K562 (cell line): ENCODE measurements around the gene TANC1. TPM values are rescaled to one million over a fixed set of nuclear protein-coding genes. Genes with fewer than 3 reads are reported as not detected.

Experiments
- ATAC-seq: fragments of 200-7000 bp; cut with Tn5 transposase; 3 replicates; pipeline ENCODE4 v1.9.1; 2020; ENCODE audit warnings: moderate library complexity
- BruUV-seq: library from RNA; stranded (reverse); fragments of 400-500 nt; replicated peaks from 2 replicates; lab custom pipeline; 2021; lab: Mats Ljungman, UMichigan
- CTCF ChIA-PET: fragments of 300-600 bp; formaldehyde crosslinking; extraction: SDS; loops from one replicate; lab custom pipeline; 2021; ENCODE audit warnings: low intra/inter-chr PET ratio; lab: Yijun Ruan, JAX
- POLR2A ChIA-PET: fragments of 300-600, 350-650 bp; sonication (Branson Sonifier 250); formaldehyde crosslinking; extraction: SDS; loops from one replicate; lab custom pipeline; 2021; ENCODE audit warnings: antibody characterized with exemption, inconsistent platforms; lab: Yijun Ruan, JAX
- DNase-seq, 4 experiments: peaks; one replicate each; pipeline versions ENCODE4 v3.0.0 to v3.0.0-alpha.2; 2011 to 2018; ENCODE audit warnings: low spot score in 3 of 4, mixed read lengths in 3 of 4; ENCODE audit errors: extremely low read depth in 1 of 4
- FAIRE-seq: peaks from 2 replicates; lab custom pipeline; 2011; peaks lifted over from hg19 to GRCh38; lab: Jason Lieb, UNC
- H2AFZ ChIP-seq: 2 replicates; pipeline ENCODE4 v1.6.0; 2011; ENCODE audit warnings: low read depth, low read length, control low read depth, inconsistent platforms
- H3K27ac ChIP-seq: fragments of 200-600 bp; 3 replicates; pipeline ENCODE4 v1.8.0; 2011; ENCODE audit warnings: low read depth, mild to moderate bottlenecking, control low read depth, inconsistent platforms, low read length, moderate library complexity, mixed read lengths; ENCODE audit errors: extremely low read depth
- H3K27me3 ChIP-seq, 2 experiments: fragments of 300-600 bp in 1 of 2; 2 replicates in 1 of 2; 3 replicates in 1 of 2; pipeline versions ENCODE4 v1.6.0 to v1.8.0; 2011; ENCODE audit warnings: inconsistent platforms in 2 of 2, low read length in 2 of 2, mild to moderate bottlenecking in 1 of 2, mixed read lengths in 1 of 2, moderate library complexity in 1 of 2; ENCODE audit not compliant: control insufficient read depth in 2 of 2, insufficient read depth in 2 of 2
- H3K36me3 ChIP-seq: fragments of 300-600 bp; 3 replicates; pipeline ENCODE4 v1.8.0; 2011; ENCODE audit warnings: mild to moderate bottlenecking, low read length, inconsistent platforms; ENCODE audit not compliant: control insufficient read depth, insufficient read depth
- H3K4me1 ChIP-seq, 2 experiments: fragments of 200-600 bp in 1 of 2; replicated peaks in 1 of 2; 2 replicates in 1 of 2; 3 replicates in 1 of 2; pipeline versions ENCODE4 v1.5.1 to v1.8.0; 2011; ENCODE audit warnings: inconsistent platforms in 2 of 2, low read length in 2 of 2, mild to moderate bottlenecking in 1 of 2, mixed read lengths in 1 of 2, moderate library complexity in 1 of 2; ENCODE audit not compliant: control insufficient read depth in 2 of 2, insufficient read depth in 2 of 2
- H3K4me2 ChIP-seq: 2 replicates; pipeline ENCODE4 v1.6.1; 2011; ENCODE audit warnings: low read length, control low read depth, inconsistent platforms, mixed read lengths; ENCODE audit not compliant: insufficient read depth
- H3K4me3 ChIP-seq: fragments of 200-600 bp; sonication (generic), shearing (Covaris generic); 2 replicates; pipeline ENCODE4 v1.5.1; 2016; ENCODE audit warnings: control low read depth, inconsistent platforms
- H3K79me2 ChIP-seq: fragments of 200-600 bp; 3 replicates; pipeline ENCODE4 v1.8.0; 2011; ENCODE audit warnings: low read length, inconsistent platforms; ENCODE audit not compliant: control insufficient read depth, insufficient read depth
- H3K9ac ChIP-seq, 2 experiments: 2 replicates each; pipeline versions ENCODE4 v1.6.0 to v1.6.1; 2011; ENCODE audit warnings: low read depth in 2 of 2, low read length in 2 of 2, control low read depth in 1 of 2, inconsistent platforms in 1 of 2, mild to moderate bottlenecking in 1 of 2, mixed read lengths in 1 of 2; ENCODE audit not compliant: insufficient read depth in 1 of 2
- H3K9me1 ChIP-seq: one replicate; pipeline ENCODE4 v1.6.0; 2011; ENCODE audit warnings: inconsistent platforms, mild to moderate bottlenecking, low read length, moderate library complexity; ENCODE audit not compliant: control insufficient read depth, insufficient read depth
- H3K9me3 ChIP-seq: replicated peaks from 2 replicates; pipeline ENCODE4 v1.5.1; 2011; ENCODE audit warnings: low read depth, low read length, inconsistent platforms; ENCODE audit not compliant: control insufficient read depth, insufficient read depth
- H4K20me1 ChIP-seq: replicated peaks from 2 replicates; pipeline ENCODE4 v1.6.1; 2011; ENCODE audit warnings: low read length, inconsistent platforms, mixed read lengths; ENCODE audit not compliant: control insufficient read depth, insufficient read depth
- AFF1 ChIP-seq, 2 experiments: fragments of 450-650 bp; IDR thresholded peaks; 2 replicates each; pipeline ENCODE4 v1.6.1; 2018; ENCODE audit warnings: mild to moderate bottlenecking in 2 of 2, low read depth in 1 of 2; ENCODE audit not compliant: partially characterized antibody in 2 of 2
- BCL6 ChIP-seq: fragments of 250-450 bp; sonication (Bioruptor Pico); IDR thresholded peaks from 2 replicates; pipeline ENCODE4 v1.4.0; 2020
- BRF1 ChIP-seq: IDR thresholded peaks from 3 replicates; pipeline ENCODE4 v1.6.1; 2011; ENCODE audit warnings: borderline replicate concordance, mild to moderate bottlenecking; ENCODE audit not compliant: insufficient read length; ENCODE audit errors: extremely low read depth
- HDGF ChIP-seq: fragments of 450-650 bp; IDR thresholded peaks from 2 replicates; pipeline ENCODE4 v1.6.1; 2016
- MTA3 ChIP-seq: fragments of 450-650 bp; formaldehyde crosslinking; IDR thresholded peaks from 2 replicates; pipeline ENCODE4 v1.6.1; 2017; ENCODE audit warnings: mild to moderate bottlenecking, borderline replicate concordance
- NONO ChIP-seq, 2 experiments: fragments of 200-400 bp in 1 of 2; fragments of 450-650 bp in 1 of 2; formaldehyde crosslinking in 1 of 2; IDR thresholded peaks; 2 replicates each; pipeline ENCODE4 v1.6.1; 2017; ENCODE audit warnings: low read depth in 2 of 2, mild to moderate bottlenecking in 2 of 2, moderate library complexity in 2 of 2, low read length in 1 of 2
- NR2C1 ChIP-seq, 2 experiments: fragments of 450-650 bp; IDR thresholded peaks; 2 replicates each; pipeline ENCODE4 v1.6.1; 2017; ENCODE audit warnings: mild to moderate bottlenecking in 2 of 2, antibody characterized with exemption in 1 of 2, inconsistent platforms in 1 of 2, missing compliant biosample characterization in 1 of 2, missing genetic modification characterization in 1 of 2
- PREB ChIP-seq: sonication (generic); formaldehyde crosslinking; IDR thresholded peaks from 2 replicates; pipeline ENCODE4 v1.8.1; 2023; ENCODE audit warnings: mild to moderate bottlenecking, missing genetic modification reagents
- SMARCB1 ChIP-seq: IDR thresholded peaks from 2 replicates; pipeline ENCODE4 v1.6.1; 2011; ENCODE audit warnings: improper control_type of control experiment, low read depth; ENCODE audit not compliant: insufficient read length
- SUPT5H ChIP-seq: fragments of 450-650 bp; IDR thresholded peaks from 2 replicates; pipeline ENCODE4 v1.6.1; 2016
- TOE1 ChIP-seq, 2 experiments: fragments of 450-650 bp in 1 of 2; sonication (generic) in 1 of 2; formaldehyde crosslinking in 1 of 2; IDR thresholded peaks; 2 replicates each; pipeline versions ENCODE4 v1.7.1 to v1.8.0; 2016 to 2022; ENCODE audit warnings: borderline replicate concordance in 2 of 2, mild to moderate bottlenecking in 2 of 2, antibody characterized with exemption in 1 of 2, inconsistent platforms in 1 of 2, low read depth in 1 of 2, missing genetic modification reagents in 1 of 2, moderate library complexity in 1 of 2
- ZBTB1 ChIP-seq: sonication (generic); formaldehyde crosslinking; IDR thresholded peaks from 2 replicates; pipeline ENCODE4 v1.8.1; 2023; ENCODE audit warnings: missing genetic modification reagents, low read depth, mild to moderate bottlenecking, borderline replicate concordance
- WGBS: fragments of 100-300 bp; shearing (Covaris generic); methylation state at CpG from one replicate; pipeline ENCODE4 v1.1.6; 2016; ENCODE audit warnings: low coverage, mixed read lengths; ENCODE audit not compliant: insufficient coverage; ENCODE audit errors: missing lambda C conversion rate; 5-methylcytosine and 5-hydroxymethylcytosine counted together
- in situ Hi-C: fragments of 300-500 bp; cut with MboI; formaldehyde crosslinking; loops from 4 replicates; pipeline ENCODE4 v1.15.0; 2018; ENCODE audit warnings: inconsistent platforms, mixed read lengths
- intact Hi-C: fragments of 100-400 bp; cut with micrococcal nuclease; formaldehyde crosslinking; loops from 2 replicates; pipeline ENCODE4 v1.14.2; 2022
- polyA plus RNA-seq, 8 experiments: library from polyadenylated mRNA; depleted of rRNA in 4 of 8; stranded (reverse) in 5 of 8; unstranded in 3 of 8; fragments of >200 nt; fragmentation: Nextera tagmentation in 2 of 8; fragmentation: Illumina TruSeq in 1 of 8; extraction: Ambion mirVana in 2 of 8; extraction: Trizol in 1 of 8; gene quantifications; 2 replicates each; pipeline versions ENCODE4 v1.2.1 to v1.2.3, GENCODE V29; 2011 to 2014; ENCODE audit warnings: inconsistent platforms in 1 of 8, missing spikeins in 1 of 8
- total RNA-seq, 7 experiments: library from RNA; depleted of rRNA in 6 of 7; stranded (reverse); fragments of >200 nt in 6 of 7; fragmentation: Illumina TruSeq in 2 of 7; extraction: Trizol in 2 of 7; gene quantifications; 2 replicates each; pipeline versions ENCODE4 v1.2.1 to v1.2.3, GENCODE V29; 2011 to 2021; ENCODE audit warnings: low replicate concordance in 1 of 7

TANC1 gene
- total and polyA plus RNA-seq, 9 of the 15 experiments (the other 6 are each of a cell fraction or from before 2014, with no cell fraction given) = under 0.01 to 0.20 (median 0.07) TPM; not detected in 1

GRCh38 chr2:159206736-159207380, 238.4 kb downstream of the TANC1 start:
- BruUV-seq = no TSS peak
- DNase-seq = no peak
- no peak for TF ChIP-seq TOE1 (IDR thresholded peaks at IDR 0.05; ENCODE audit: borderline replicate concordance)
- no peak for TF ChIP-seq TOE1 (CRISPR knock-in tag; IDR thresholded peaks at IDR 0.05; ENCODE audit: borderline replicate concordance, low read depth)
- TF ChIP-seq BCL6 (CRISPR knock-in tag) = no peak
- TF ChIP-seq MTA3 = no peak
- no peak for TF ChIP-seq NR2C1 (IDR thresholded peaks at IDR 0.05)
- no peak for TF ChIP-seq NR2C1 (tag; IDR thresholded peaks at IDR 0.05)
- TF ChIP-seq ZBTB1 (CRISPR knock-in tag) = no peak
- TF ChIP-seq BRF1 = no peak
- no peak for TF ChIP-seq SMARCB1
- no peak for TF ChIP-seq AFF1 (IDR thresholded peaks at IDR 0.05; ENCODE audit: low read depth in 1 of 2, partially characterized antibody in 2 of 2)
- no peak for TF ChIP-seq SUPT5H
- no peak for TF ChIP-seq HDGF
- no peak for TF ChIP-seq NONO (IDR thresholded peaks at IDR 0.05; ENCODE audit: low read depth in 2 of 2, low read length in 1 of 2)
- no peak for TF ChIP-seq PREB
- ChIA-PET POLR2A (no interaction called here), CTCF (no interaction called here)
- Histone ChIP-seq H4K20me1 (0 out of 2 replicates have a peak, but pooled peaks cover 3% of the 10 kb centered on the region), H3K27me3 (peaks cover 36 to 66% of the 10 kb centered on the region in 2 experiments), H3K4me3 (no peak overlapping the region), H3K27ac (no peak overlapping the region), H3K4me2 (no peak overlapping the region), H2AFZ (no peak overlapping the region), H3K9me3 (no peaks in the 10 kb centered on the region), H3K9ac (no peak overlapping the region), H3K9me1 (no peaks in the 10 kb centered on the region), H3K4me1 (no peaks in the 10 kb centered on the region), H3K79me2 (no peaks in the 10 kb centered on the region), H3K36me3 (no peaks in the 10 kb centered on the region)
- no peak for ATAC-seq
- WGBS = 5% methylated on average over 6 of the region's 6 CpGs
- no peak for FAIRE-seq
- intact Hi-C loops (loop anchor here (5.0 kb wide), 2 partner anchors 265 to 600 kb away; no protein-coding TSS in a partner anchor), in situ Hi-C loops (no loop called here)
